ENCODE measurements around the gene MED14.

GRCh38 chrX:40727581-40728252, 7.6 kb downstream of the MED14 start:
- TF ChIP-seq ZFX (IDR thresholded peaks at IDR 0.05) = no peak
- TF ChIP-seq, protein P1, sequence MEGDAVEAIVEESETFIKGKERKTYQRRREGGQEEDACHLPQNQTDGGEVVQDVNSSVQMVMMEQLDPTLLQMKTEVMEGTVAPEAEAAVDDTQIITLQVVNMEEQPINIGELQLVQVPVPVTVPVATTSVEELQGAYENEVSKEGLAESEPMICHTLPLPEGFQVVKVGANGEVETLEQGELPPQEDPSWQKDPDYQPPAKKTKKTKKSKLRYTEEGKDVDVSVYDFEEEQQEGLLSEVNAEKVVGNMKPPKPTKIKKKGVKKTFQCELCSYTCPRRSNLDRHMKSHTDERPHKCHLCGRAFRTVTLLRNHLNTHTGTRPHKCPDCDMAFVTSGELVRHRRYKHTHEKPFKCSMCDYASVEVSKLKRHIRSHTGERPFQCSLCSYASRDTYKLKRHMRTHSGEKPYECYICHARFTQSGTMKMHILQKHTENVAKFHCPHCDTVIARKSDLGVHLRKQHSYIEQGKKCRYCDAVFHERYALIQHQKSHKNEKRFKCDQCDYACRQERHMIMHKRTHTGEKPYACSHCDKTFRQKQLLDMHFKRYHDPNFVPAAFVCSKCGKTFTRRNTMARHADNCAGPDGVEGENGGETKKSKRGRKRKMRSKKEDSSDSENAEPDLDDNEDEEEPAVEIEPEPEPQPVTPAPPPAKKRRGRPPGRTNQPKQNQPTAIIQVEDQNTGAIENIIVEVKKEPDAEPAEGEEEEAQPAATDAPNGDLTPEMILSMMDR (conservative IDR thresholded peaks at IDR 0.05) = no peak
